ENCODE results near the gene CFAP97D2.
"Not testable (repeated sequence)": the region's sequence is repeated elsewhere in the genome, so short reads cannot be mapped to it uniquely, and the experiment has no call there.

Gene CFAP97D2

GRCh38 chr13:114237415-114238112 is 58.5 kb downstream of the CFAP97D2 start:
- DNase-seq, result no peak

GRCh38 chr13:114241918-114242317 is 62.9 kb downstream of the CFAP97D2 start:
- DNase-seq, result no peak

- DNase-seq, result no peak
Observed at GRCh38 chr13:114243971-114244370, 64.9 kb downstream of the CFAP97D2 start.

- DNase-seq, result no peak
Observed at GRCh38 chr13:114244637-114245036, 65.6 kb downstream of the CFAP97D2 start.

GRCh38 chr13:114248011-114248410 is 69.0 kb downstream of the CFAP97D2 start:
- no peak for DNase-seq

- DNase-seq, result no peak
Observed at GRCh38 chr13:114249077-114249476, 70.0 kb downstream of the CFAP97D2 start.

- DNase-seq, result not testable (repeated sequence)
Observed at GRCh38 chr13:114251639-114252440, 72.8 kb downstream of the CFAP97D2 start.

GRCh38 chr13:114256547-114256946 is 77.5 kb downstream of the CFAP97D2 start:
- DNase-seq, result no peak

GRCh38 chr13:114257014-114257413 is 78.0 kb downstream of the CFAP97D2 start:
- no peak for DNase-seq

- no peak for DNase-seq
Observed at GRCh38 chr13:114258589-114258988, 79.5 kb downstream of the CFAP97D2 start.

GRCh38 chr13:114259374-114259773 is 80.3 kb downstream of the CFAP97D2 start:
- no peak for DNase-seq

GRCh38 chr13:114259974-114260373 is 80.9 kb downstream of the CFAP97D2 start:
- no peak for DNase-seq

- DNase-seq, result no peak
Observed at GRCh38 chr13:114260814-114261213, 81.8 kb downstream of the CFAP97D2 start.

- DNase-seq, result no peak
Observed at GRCh38 chr13:114261328-114261965, 82.4 kb downstream of the CFAP97D2 start.

- DNase-seq, result no peak
Observed at GRCh38 chr13:114263578-114263977, 84.5 kb downstream of the CFAP97D2 start.

GRCh38 chr13:114264313-114264712 is 85.3 kb downstream of the CFAP97D2 start:
- DNase-seq, result not testable (repeated sequence)

GRCh38 chr13:114264886-114265611 is 86.0 kb downstream of the CFAP97D2 start:
- no peak for DNase-seq

- DNase-seq, result no peak
Observed at GRCh38 chr13:114266241-114266640, 87.2 kb downstream of the CFAP97D2 start.

- no peak for DNase-seq
Observed at GRCh38 chr13:114268344-114269280, 89.6 kb downstream of the CFAP97D2 start.

- DNase-seq, result no peak
Observed at GRCh38 chr13:114269281-114269770, 90.3 kb downstream of the CFAP97D2 start.
